Stimulated activated CD4-positive, alpha-beta T cell treated with anti-CD3 and anti-CD28 coated beads, TNF-alpha, amount 100 ng/mL, for 24 hours (primary cell): Measurements from ENCODE around the gene GTPBP1.

ENCODE experiments used
- DNase-seq, 3 experiments: peaks; one replicate each; pipeline ENCODE4 v3.0.0-alpha.2; 2020; ENCODE audit warnings: low read depth in 3 of 3

The GTPBP1 gene

DNA sequence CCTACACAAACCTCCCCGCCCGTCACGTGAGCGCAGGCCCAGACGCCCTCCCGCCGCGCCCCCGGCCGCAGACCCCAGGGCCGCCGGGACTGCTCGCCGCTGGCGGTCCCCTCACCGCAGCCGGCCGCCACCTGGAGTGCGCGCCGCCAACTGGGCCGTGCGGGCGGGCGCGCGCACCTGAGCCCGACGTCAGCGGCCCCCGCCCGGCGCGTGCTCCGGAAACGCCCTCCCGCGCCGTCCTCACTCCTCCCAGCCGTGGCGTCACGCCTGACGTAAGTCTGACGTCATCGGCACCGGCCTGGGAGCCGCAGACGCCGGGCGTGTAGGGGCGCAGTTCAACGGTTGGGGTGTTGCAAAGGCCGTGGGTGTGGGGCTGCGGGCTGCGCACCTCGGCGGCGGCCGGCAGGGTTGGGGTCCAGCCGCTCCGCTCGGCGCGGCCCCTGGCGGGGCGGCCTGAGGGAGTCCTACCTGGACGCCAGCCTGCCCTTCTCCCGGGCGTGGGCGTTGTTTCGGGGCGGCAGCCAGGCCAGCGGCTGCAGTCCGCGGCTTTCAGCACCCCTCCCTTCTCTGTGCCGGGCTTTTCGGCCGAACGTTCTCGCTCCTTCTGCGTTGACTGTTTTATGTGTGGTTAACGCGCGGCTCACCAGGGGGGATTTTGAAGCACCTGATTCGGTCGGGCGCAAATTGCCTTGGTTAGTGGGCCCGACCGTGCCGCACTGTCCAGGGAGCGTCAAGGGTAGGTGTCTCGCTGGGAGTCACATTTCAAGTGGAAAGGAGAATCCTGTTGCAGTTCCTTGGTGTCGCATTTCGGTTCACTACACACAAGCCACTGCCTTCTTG is 4.7 kb upstream of the GTPBP1 start, which contains the start of gene JOSD1:
JOSD1 (minus strand) TSS at position 155 of the 840 bp plus-strand sequence. CDS start 956 bp downstream, outside the sequence.
- peak; percentile 95 to 98 (median 97) for DNase-seq

DNA sequence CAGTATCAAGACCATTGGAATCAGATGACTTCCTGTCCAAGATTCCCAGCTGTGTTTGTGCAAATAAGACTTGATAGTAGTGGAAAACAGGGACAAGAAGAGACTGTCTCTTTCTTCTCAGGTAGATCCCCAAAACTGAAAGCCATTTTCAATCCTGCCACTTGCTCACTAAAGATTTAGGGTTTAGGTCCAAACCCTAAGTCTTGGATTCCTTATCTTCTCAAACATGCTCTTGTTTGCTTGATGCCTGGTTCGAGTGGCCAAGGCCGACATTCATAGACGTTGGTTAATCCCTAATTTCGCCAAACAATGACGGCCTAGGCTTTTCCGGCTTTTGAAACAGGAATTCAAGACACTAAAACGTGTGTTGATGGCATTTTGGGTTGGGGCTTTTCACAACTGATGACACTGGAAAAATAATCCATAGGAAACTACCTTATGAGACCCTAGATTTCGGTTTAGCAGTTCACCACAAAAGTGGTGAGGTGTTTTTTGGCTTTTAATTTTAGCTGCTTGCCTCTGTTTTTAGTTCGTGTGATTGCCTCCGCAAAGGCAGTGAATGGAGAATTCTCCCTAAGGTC is 1.0 kb upstream of the GTPBP1 start:
- no peak for DNase-seq

DNA sequence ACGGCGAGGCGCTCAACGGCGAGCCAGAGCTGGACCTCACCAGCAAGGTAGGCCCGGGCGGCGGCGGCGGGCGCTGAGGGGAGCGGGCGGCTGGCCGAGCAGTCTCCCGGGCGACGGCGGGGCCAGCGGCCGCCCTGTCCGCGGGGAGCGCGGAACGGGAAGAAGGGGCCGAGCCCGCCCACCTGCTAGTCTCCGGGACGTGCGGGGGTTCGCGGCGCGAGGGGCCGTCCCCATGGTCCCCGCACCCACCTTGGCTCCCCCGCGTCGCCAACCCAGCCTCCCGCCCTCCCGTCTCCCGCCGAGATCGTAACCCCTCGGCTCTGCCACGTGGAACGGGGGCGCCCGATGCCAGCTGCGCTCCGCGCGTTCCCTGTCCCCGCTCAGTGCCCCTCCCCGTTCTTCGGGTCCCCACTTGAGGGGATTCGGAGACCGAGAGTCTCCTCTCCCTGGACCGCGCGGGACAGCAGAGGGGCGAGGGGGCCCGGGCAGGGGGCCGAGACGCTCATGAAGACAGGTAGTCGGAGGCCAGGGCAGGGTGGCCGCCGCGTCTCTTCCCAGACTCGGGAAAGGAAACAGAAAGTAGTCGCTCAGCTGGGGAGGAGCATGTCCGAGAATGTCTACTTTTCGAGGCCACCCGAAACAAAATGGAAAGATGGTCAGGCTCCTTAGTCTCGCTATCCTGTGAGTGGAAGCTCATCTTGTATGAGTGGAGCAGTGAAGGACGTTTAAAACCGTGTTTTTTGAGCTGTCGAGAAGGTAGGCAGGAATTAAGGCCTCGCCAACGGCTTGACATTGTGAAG is 557 bp downstream of the GTPBP1 start:
- DNase-seq: peak in 2 of 3 experiments; percentile 9 to 26

DNA sequence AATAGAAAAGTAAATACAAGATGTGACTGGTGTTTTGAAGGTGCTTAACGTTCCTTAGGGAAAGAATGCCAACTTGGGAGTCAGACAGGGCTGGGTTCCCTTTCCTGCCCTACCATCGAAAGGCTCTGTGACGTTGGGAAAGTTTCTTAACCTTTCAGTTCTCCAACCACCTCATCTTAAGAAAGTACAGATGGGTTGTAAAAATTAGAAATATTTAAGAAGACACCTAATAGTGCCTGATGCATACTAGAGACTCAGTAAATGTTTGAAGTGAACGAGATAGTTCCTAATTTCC is 1.1 kb downstream of the GTPBP1 start:
- DNase-seq: no peak

DNA sequence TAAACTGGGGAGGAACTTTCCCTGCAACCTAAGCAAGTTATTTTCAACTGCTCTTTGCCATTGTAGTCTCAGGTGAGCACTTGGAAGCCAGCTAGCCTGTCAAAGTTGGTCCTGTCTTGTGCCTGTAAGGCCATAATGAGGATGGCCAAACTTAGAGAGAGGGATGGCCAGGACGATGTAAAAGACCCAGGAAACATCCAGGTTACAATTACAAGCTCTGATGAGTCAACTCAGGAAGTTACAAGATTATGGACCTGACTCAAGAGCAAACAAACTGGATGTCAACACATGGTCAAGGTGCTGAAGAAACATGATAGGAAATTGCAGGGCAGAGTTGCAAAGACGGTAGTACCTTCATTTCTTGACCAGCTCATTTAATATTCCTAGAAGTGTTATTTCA is 1.6 kb downstream of the GTPBP1 start:
- no peak for DNase-seq

DNA sequence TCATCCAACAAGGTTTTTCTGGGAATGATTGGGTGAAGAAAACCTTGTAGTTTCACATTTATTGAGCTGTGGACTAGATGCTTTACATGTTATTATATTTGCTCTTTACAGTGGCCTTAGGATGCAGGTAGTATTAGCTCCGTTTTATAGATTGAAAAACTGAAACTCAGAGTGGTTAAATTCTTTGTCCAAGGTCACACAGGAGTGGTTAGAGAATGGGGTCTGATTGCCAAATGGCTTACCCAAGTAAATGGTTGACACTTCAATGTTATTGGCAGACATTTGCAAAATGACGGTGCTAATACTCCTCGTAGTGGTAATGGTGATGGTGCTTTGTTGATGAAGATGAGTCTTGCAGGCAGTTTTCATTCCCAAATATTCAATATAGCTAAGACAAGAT is 2.2 kb downstream of the GTPBP1 start:
- no peak for DNase-seq

DNA sequence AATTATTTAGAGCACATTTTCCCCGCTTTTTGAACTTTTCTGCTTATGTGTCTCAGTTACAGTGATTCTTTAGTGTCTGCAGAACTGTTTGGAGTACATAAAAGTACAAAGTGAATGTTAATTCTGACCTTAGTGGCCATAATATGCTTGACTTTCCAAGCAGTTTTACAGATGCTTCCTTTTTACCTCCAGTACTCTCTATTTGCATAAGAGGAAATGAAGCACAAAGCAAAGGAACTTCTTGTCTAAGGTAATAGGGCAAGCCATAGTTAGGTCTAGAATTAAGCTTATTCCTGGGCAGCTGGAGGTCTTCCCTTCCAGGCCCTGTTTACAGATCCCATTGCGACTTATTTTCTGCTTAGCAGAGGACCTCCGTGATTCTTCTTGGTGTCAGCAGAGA is 3.6 kb downstream of the GTPBP1 start:
- DNase-seq: no peak

DNA sequence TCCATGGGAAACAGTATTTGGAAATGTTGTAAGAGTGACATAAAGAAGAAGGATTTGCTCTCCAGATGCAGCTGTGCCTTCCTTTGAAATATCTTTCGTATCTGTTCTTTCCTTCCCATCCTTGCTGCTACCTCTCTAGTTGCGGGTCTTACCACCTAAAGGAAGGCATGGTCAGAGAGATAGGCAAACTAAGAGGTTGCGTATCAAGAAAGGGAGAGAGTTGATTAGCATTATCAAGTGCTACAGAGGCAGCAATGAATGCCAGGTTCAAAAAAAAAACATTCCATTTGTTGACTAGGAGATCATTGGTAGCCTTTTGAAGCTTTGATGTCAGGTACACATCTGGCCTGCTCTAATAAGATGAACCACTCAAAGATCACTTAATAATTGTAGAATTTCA is 4.6 kb downstream of the GTPBP1 start:
- DNase-seq: no peak

DNA sequence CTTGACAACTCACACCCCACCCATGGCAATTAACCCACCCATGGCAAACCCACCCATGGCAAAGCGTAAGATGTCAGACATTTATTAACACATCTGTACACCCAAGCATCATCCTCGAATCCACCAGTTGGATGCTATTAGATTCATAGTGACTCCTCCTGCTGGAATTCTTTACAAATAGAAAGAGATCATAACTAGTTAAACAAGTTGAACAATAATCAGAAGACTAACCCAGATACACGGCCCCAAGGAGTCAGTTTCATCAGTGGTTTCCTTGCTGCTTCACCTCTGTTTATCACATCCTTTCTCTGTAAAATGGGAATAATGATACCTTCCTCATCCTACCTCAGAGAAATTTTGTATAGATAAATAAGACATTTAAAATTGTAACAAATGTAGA is 5.1 kb downstream of the GTPBP1 start:
- no peak for DNase-seq

DNA sequence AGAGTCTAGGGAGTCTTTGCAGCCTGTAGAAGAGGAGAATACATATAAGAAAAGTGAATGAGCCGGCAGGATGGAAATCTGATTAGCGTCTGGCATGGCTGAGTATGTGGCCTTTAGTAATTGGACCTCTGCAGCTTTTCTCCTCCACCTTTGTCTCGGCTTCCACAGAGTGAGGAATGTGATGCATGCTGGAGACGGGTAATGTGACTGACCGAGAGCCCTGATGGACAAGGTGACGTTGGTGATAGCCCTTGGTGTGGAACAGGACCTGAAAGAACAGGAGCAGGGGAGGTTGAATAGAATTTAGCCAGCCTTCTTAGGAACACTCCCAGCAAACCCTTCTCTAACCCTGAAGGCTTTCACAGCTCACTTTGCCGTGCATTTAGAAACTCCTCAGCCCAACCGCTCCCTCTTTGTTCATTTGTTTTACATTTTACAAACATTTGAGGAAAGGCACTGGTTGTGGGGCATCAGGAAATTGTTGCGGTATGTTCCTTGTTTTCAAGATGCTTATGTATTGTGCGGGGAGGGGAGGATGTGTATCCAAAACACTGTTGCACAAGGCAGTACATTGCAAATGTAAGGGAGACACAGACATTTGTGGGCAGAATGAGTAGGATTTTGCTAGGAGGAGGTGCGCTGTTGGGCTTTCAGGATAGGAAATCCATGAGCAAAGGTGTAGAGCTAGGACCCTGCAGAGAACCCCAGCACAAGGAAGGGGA is 6.9 kb downstream of the GTPBP1 start:
- no peak for DNase-seq

DNA sequence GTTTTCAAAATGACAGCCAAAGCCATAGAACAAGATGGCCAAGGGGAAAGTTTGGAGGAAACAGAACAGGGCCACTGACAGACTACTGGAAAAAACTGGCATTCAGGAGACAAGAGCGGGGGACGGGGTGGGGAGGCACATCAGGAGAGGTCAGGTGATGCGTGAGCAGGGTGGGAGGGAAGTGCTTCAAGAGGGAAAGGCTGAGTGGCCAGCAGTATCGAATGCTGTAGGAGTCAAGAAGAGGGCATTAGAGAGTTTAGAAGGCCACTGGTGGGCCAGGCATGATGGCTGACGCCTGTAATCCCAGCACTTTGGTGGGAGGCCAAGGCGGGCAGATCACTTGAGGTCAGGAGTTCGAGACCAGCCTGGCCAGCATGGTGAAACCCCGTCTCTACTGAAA is 8.2 kb downstream of the GTPBP1 start:
- DNase-seq: no peak

DNA sequence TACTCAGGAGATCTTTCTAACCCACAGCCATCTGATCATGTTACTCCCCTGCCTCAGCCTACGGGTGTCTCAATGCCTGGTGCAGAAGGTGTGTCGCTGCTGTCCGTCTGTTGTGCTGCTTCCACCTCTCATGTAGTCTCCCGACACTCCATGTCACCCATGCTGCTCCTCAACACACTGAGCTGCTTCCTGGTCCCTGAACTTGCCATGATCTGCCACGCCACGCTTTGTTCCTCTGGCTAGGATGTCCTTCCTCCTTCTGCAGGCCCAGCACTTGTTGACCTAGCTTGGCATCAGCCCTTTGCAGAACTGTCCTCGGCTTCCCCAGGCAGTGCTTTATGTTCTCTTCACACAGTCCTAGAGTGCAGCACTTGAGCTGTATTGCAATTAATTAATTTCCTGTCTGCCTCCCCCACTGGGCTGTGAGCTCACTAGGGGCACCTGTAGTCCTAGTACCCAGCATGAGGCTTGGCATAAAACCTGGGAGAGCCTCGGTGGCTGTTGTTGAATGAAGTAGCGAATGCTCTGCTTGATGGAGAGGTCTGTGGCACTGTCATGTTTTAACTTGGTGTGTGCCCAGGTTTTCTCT is 9.5 kb downstream of the GTPBP1 start:
- DNase-seq: no peak

DNA sequence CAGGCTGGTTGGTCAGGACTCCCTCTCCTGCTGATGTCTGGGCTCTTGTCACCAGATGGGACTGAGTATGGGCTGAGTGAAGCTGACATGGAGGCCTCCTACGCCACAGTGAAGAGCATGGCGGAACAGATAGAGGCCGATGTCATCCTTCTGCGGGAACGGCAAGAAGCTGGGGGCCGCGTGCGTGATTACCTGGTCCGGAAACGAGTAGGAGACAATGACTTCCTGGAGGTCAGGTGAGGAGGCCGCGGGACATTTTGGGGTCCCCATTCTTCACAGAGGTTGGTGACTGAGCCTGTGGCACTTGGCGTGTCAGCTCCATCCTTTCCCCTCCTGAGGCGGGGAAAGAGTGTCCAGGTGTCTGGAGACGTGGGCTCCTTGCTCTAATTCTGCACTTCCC is 10.1 kb downstream of the GTPBP1 start:
- DNase-seq: no peak

DNA sequence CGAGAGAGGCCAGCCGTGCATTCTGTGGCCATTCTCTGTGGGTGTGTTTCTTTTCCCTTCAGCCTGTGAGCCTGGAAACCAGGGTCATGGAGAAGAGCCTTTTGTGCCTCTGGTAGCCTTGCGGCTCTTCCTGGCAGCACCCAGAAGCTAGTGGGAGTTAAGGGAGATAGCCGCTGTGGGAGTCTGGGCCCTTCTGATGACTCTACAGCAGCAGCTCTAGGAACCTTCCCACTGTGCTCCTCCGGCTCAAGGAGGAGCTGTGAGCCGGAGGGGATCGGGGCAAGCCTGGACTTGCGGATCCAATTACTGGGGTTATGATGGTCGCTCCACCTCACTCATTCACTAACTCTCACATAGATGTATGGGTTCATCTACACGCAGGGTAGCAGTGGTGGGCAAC is 10.5 kb downstream of the GTPBP1 start:
- DNase-seq: no peak

DNA sequence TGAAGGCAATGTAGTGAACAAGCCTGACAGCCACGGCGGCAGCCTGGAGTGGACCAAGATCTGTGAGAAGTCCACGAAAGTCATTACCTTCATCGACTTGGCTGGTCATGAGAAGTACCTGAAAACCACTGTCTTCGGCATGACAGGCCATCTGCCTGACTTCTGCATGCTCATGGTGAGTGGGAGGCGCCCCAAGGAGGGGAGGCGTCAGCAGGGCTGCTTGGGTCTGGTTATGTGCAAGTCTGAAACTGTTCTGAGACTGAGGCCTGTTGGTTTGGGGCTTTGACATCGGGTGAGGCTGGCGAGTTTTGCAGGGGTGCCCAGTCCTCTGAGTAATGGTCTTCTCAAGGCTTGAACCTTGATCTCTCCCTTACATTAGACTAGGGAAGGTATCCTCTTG is 11.1 kb downstream of the GTPBP1 start:
- no peak for DNase-seq

DNA sequence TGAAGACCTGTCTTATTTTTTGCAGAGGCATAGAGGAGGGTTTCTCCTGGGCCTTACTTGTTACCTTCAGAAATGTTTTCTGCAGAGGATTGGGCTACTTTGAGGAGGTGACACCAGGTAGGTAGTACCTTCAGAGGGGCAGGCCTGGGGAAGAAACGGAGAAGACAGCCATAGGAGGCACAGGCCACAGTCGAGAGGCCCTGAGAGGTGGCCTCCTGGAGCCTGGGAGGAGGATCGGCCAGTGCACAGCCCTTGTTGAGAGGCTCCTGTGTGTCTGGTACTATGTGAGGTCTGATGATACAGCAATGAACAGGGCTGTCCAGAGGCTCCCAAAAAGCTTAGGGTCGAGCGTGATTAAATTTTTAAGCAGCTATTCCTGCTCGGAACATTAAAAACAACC is 11.5 kb downstream of the GTPBP1 start:
- no peak for DNase-seq

DNA sequence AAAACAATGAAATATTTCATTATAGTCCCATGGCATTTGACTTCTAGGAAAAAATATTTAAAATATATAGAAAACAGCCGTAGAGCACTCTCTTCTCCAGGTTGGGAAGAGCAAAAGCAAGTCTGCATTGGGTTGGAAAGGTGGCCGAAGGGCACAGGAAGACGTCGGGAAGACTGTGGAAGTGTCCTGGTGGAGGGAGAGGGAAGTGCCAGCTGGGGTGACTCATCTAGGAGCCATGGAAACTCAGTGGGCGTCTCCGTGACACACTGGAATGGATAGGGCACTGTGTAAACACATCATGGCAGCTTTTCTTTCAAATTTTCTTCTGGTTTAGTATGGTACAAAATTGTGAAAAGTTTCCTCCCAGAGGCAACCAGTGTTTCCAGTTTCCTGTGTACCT is 12.7 kb downstream of the GTPBP1 start:
- no peak for DNase-seq

DNA sequence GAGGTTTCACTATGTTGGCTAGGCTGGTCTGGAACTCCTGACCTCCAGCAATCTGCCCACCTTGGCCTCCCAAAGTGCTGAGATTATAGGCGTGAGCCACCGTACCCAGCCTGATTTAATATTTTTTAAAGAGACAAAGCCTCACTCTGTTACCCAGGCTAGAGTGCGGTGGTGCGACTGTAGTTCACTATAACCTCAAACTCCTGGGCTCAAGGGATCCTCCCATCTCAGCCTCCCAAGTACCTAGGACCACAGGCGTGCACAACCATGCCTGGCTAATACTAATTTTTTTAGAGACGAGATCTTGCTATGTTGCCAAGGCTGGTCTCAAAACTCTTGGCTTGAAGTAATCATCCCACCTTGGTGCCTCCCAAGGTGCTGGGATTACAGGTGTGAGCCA is 13.5 kb downstream of the GTPBP1 start:
- DNase-seq: no peak

DNA sequence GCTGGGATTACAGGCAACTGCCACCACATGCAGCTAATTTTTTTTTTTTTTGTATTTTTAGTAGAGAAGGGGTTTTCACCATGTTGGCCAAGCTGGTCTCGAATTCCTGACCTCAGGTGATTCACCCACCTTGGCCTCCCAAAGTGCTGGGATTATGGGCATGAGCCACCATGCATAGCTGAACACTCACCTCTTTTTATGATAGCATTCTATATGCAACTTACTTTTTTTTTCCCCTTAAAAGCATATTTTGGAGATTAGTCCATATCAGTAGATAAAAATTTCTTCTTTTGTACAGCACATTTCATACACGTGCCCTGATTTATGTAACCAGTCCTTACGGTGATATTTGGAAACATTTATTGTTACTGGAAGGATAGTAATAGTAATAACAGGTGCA is 14.6 kb downstream of the GTPBP1 start:
- DNase-seq: no peak

DNA sequence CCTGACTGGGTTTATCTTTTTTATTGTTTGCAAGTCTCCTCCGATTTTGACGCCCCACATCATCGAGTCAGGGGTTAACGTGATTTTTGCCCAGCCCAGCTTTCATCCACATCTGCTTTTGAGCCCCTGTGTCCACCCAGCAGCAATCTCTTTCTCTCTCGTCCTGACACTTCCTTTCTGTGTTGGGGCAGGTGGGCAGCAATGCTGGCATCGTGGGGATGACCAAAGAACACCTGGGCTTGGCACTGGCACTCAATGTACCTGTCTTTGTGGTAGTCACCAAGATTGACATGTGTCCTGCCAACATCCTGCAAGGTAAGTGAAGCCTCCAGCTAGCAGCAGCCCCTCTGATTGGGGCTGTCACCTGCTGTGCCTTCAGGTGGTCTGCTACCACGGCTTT is 15.8 kb downstream of the GTPBP1 start:
- no peak for DNase-seq

DNA sequence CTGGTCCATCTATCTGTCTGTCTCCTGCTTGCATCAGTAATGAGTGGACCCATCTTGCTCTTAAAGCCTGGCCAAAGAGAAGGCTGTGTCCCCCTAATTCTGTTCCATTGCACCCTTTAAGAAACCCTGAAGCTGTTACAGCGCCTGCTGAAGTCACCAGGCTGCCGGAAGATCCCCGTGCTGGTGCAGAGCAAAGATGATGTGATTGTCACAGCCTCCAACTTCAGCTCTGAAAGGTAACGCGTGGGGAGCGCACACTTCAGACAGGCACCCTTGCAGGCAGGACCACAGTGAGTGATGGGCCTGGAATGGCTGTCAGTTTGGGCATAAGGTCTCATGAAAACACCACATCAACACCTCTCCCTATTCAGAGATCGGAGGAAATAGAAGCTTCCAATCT is 18.4 kb downstream of the GTPBP1 start:
- DNase-seq: no peak
